GM19238 (cell line): Measurements from ENCODE around the gene VSX1.

ENCODE experiments used
- DNase-seq: peaks from one replicate; pipeline ENCODE4 v3.0.0; 2011; ENCODE audit warnings: low spot score; ENCODE audit not compliant: insufficient read length

VSX1 gene

DNA sequence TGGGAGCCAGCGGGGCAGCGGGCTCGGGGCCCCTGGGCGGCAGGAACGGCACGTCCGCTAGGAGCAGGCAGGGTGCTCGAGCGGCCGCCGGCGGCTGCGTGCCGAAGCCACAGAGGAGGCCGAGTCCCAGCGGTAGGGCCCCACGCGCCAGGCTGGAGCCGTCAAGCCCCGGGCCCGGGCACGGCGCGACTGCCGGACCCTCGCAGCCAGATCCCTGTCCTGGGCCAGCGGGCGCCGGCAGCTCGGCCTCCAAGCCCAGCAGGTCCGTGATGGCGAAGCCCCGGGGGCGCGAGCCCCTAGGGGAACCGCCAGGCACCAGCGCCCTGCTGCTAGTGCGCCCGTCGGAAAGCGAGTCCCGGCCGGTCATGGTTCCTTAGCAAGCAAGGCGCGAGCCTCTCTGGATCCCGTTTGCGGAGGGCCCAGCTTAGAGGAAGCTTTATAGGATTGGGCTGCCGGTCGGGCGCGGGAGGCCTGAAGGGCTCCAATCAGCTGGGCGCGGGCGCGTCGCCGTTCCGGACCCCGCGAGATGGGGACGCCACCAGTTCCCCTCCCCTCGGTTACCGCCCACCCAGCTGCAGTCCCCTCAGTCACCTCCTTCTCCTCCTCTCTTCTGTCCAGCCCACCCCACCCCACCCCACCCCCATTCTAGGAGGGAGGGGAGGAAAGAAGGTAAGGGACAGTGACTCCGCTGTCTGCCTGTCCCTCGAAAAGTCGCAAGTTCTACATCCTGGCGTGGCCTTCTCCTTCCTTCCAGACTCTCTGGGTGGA is at the start of gene VSX1:
VSX1 (minus strand) TSS at position 412 of the 768 bp plus-strand sequence; CDS start at position 367, 45 bp downstream.
- DNase-seq, result no peak

DNA sequence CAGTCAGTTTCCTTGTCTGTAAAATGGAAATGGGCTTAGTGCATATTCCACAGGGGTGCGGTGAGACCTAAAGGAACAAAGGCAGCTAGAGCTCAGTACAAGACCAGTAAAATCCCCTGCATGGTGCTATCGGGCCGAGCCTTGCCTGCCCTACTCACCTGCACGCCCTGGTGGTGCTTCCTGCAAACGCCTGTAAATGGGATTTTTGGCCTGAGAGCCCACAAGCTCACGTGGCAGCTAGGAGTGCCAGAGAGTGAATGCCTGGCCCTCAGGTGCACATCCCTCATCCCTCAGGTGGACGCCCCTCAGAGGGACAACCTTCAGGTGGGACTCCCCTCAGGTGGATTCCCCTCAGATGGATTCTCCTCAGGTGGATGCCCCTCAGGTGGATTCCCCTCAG is 48.0 kb upstream of the VSX1 start:
- no peak for DNase-seq

DNA sequence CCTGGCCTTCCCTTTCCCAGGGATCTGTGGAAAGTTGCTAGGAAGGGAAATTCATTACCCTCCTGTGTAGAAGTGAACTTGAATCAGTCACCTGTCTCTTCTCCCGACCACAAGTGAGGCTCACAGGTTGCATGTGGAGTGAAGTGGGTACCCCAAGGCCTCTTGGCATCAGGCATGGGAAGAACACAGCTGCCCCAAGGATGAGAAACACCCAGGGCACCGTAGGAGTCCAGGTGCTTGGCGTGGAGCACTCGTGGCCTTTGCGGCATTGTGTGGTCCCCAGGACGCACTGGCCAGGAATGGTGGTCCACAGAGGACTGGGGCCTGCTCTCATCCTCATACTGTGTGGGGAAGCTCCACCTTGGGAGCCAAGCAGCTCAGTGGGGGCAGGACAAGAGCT is 47.5 kb upstream of the VSX1 start:
- DNase-seq, result no peak

DNA sequence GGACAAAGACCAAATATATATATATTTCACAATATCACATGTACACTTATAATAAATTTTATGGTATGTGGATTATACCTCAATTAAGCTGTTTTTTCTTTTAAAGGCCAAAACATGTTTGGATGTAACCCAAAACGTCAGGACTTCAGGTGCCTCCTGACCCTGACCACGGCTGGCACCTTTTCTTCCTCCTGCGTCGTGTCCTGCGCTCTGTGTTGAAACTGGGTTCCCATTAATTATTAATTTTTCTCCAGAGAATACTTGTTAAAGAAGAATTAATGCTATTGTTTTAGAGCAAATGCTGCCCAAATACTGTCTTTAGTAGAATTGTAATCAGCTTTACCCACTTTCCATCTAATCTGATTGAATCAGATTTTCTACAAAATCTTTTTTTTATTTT is 46.7 kb upstream of the VSX1 start:
- DNase-seq, result no peak

DNA sequence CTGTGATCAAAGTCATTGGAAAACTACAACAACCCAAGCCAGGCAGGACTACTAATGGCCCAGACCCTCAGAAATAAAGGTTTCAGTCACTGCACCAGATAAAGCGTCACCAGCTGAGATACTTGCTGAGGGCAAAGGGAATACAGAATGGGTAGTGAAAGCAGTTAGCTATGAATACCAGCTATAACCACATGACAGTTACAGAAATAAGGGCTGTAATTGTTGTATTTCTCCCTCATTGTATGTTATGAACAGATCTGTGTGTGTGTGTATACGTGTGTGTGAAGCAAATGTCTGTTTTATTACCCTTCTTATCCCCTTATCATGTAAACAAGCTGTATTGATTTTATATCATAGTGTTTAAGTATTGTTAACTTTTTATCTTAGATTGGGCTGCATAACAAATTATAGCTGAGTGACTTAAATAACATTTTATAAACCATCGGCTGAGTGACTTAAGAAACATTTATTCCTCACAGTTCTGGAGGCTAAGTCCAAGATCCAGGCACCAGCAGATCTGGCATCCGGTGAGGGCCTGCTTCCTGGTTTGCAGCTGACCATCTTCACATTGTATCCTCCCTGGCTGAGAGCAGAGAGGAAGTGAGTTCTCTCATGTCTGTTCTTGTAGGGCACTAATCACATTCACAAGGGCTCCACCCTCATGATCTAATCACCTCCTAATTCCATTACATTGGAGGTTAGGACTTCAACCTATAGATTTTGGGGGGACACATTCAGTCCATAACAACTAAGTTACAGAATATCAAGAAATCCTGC is 46.0 kb upstream of the VSX1 start:
- DNase-seq, result no peak

DNA sequence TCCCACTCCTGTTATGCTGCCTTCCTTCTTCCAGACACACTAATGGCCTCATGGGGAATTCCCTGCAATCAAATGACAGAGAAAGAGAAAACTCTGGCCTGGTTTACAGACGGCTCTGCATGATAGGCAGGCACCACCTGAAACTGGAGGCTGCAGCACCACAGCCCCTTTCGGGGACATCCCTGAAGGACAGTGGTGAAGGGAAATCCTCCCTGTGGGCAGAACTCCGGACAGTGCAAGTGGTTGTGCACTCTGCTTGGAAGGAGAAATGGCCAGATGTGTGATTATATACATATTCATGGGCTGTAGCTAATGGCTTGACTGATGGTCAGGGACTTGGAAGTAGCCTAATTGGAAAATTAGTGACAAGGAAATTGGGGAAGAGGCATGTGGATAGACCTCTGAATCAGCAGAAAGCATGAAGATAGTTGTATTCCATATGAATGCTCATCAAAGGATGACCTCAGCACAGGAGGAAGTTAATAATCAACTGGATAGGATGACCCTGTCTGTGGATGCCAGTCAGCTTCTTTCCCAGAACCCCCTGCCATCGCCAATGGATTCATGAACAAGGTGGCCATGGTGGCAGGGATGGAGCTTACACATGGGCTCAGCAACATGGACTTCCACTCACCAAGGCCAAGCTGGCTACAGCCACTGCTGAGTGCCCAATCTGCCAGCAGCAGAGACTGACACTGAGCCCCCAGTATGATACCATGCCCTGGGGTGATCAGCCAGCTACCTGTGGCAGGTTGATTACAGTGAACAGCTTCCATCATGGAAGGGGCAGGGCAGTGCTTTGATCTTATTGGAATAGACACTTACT is 44.5 kb upstream of the VSX1 start:
- DNase-seq, result no peak

DNA sequence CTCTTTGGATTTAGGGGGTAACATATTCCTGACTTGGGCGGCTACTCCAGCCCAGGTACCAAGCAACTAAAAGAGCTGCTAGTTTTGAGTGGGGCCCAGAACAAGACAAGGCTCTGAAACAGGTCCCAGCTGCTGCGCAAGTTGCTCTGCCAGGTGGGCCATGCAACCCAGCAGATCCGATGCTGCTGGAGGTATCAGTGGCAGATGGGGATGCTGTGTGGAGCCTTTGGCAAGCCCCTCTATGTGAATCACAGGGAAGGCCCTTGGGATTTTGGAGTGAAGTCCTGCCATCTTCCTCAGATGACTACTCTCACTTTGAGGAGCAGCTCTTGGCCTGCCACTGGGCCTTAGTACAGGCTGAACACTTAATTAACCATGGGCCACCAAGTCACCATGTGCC is 43.7 kb upstream of the VSX1 start:
- no peak for DNase-seq

DNA sequence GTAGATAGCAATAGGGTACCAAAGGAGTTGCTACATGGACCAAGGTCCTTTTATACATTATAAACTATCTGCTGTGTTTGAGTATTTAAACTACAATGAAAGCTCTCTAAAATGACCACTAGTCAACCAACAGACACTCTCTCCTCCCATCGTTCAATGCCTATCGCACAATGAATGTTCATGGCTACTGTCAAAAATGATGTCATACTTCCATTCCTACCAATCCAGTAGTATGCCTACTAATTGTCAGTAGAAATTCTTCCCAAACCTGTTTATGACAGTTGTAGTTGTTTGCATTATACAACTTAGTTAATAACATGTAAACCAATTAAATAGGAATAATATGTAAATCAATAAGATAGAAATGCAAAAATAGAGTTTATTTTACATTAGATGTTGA is 39.0 kb upstream of the VSX1 start:
- no peak for DNase-seq

DNA sequence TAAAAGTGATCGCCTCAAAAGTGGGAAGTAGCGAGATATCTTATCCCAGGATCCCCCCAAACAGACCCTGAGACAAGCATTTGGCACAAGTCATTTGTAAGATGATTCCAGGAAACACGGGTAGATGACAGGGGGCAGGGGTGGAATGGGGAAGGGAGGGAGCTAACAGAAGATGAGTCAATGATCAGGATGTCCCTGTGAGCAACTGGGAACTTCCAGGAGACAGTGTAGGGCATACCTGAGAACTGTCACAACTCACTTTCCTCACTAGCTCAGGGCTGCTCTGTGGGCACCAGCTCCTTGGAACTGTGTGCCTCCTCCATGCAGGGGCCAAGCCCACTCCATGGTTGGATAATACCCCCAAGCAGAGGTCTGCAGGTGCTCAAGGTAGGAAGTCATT is 38.5 kb upstream of the VSX1 start:
- no peak for DNase-seq

DNA sequence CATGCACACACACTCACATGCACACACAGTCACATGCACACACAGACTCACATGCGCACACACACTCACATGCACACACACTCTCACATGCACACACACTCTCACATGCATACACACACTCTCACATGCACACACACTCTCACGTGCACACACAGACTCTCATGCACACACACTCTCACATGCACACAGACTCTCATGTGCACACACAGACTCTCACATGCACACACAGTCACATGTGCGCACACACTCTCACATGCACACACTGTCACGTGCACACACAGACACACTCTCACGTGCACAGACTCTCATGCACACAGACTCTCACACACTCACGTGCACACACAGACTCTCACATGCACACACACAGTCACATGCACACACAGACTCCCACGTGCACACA is 36.6 kb upstream of the VSX1 start:
- DNase-seq, result no peak

DNA sequence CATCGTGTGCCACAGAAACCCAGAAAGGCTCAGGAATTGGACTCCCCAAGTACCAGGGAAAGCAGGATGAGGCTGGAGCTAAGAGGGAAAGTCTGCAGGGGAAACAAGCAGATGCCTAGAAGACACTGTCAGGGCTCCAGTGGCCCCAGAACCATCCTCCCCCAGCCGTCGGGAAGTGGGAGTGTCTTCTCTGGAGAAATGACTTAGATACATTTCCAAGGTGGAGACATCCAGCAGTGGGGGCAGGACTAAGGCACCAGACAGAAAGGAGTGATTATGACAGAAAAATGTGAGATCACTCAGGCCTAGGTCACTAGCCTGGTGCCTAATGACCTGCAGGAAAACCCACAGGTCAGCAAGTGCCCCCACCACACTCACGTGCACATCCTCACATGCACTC is 36.0 kb upstream of the VSX1 start:
- DNase-seq, result no peak

DNA sequence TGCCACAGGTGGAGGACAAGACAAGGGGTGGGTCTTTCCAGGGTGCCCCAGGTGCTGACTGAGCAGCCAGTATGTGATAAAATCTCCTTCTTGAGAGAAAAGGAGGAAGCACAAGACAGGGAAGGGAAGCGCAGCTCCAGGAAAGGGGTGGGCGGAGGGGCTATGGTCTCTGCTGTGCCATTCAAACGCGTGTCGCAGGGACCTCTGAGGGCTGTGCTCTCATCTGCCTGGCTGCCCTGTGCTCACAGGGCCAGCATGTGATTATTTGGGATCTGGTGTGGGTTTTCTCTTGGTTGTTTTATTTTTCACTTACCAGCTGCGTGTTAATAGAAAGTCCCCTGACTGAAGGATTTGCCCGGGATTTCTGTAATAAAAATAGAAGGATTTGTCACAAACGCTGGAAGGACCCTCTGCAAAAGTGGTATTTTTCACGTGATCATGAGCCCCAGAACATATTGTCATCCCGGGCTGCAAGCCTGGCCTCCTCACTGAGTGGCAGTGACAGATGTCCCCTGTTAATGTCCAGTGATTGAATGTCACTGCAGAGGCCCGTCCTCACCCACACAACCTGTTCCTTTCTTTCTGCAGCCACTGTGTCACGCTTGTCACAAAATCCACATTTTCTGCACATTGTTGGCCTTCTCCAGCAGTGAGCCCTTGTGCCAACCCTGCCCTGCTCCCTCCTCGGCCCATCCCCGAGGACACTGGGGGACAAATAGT is 35.0 kb upstream of the VSX1 start:
- DNase-seq, result no peak

DNA sequence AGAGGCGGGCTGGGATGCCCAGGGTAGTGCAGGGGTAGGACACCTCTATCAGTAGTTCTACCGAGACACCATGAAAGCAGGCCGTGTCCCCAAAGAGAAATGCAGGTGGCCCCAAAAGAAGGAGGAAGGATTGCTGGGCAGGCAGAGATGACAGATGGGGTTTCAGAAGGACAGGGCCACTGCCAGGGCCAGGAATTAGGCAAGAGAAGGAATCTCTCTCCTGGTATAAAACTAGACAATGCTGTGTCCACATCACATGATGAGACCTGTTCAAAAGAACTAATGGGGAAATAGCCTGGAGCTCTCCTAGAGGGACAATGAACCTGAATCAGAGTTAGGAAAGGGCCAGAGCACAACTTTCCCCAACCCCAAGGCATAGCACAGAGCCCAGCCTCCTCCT is 21.6 kb upstream of the VSX1 start:
- no peak for DNase-seq

DNA sequence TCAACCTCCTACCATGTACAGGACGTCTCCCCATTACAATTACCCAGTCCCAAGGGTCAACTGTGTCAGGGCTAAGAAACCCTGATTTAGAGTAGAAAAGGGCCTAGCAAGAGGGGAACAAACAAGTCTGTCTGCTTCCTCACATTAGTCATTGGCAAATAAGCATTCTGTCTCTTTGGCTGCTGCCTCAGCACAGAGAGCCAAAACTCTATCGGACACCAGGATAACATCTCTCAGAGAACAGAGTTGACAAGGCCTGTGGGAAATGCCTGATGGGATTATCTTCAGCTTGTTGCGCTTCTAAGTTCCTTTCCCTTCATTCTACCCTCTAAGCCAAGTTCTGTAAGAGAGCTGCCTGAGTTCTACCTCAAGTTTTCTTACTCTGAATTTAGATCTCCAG is 19.0 kb upstream of the VSX1 start:
- no peak for DNase-seq

DNA sequence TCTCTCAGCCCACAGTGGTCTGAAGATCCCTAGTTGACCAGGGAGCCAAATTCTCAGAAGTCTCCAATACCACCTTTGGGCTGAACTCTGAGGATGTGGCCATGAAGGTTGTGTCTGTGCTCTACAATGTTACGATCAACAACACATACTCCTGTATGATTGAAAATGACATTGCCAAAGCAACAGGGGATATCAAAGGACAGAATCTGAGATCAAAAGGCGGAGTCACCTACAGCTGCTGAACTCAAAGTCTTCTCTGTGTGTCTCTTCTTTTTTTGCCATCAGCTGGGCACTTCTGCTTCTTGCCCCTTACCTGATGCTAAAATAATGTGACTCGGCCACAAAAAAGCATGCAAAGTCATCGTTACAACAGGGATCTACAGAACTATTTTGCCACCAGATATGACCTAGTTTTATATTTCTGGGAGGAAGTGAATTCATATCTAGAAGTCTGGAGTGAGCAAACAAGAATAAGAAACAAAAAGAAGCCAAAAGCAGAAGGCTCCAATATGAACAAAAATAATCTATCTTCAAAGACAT is 17.7 kb upstream of the VSX1 start:
- DNase-seq, result no peak

DNA sequence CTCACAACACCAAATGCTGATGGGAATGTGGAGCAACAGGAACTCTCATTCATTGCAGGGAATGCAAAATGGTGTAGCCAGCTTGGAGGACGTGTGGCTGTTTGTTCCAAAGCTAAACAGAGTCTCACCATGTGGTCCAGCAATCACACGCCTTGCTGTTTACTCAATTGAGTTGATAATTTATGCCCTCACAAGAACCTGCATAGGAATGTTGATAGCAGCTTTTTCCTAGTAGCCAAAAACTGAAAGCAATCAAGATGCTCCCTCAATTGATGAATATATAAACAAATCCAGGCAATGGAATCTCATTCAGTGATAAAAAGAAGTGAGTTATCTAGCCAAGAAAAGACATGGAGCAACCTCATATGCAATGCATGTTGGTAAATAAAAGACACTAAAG is 15.6 kb upstream of the VSX1 start:
- DNase-seq, result no peak

DNA sequence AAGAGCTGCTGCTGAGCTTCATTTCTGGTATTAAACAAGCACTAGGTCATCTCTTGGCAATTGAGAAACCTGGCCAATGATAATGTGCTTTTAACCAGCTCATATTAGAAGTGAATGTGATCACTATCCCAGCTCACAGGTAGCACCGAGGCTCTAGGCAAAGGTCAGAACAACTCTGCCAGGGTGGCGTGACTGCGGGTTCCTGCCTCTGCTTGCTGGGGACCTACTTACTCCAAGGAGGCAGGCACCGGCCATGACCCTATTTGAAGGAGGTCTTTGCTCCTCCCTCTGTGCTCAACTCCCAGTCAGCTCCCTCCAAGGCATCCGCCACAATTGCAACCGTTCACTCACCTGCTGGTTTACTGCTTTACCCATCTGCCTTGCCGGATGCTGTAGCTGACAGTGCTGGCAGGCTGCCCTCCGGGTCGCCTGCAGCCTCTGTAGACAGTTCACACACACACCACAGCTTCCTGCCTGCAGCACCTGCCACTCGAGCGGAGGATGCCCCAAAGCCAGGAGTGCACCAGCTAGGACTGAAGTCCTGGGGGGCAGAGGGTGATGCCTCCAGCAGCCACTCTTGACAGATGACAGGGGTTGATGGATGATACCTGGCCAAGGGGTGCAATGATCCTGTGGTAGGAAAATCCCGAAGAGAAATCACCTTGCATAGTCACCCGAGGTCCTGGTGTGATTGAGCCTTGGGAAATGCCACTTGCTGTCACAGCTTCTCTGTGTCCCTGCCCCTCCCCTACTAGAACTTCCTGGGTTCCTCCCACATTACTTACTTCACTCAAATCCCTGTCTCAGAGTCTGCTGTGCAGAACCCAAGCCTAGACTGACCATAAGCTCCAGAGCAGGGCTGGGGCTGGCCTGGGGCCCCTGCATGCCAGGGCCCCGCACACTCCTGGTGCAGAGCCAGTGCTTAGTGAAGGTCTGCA is 8.8 kb upstream of the VSX1 start:
- no peak for DNase-seq

DNA sequence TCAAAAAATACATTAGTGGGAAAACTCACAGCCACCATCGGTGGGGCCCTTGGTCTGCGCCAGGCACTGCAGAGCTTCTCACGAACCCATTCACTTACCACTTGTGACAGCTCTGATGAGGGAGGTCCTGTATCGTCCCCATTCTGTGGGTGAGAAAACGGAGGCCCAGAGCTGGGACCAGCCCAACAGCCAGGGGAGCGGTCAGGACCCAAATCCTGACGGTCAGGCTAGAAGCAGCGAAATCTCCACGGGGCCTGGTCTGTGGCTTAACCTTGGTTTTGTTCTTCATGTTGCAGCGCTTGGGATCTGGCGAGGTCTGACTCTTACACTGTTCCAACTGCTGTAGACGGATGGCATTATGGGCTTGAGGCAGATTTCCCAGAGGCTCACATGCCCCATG is 7.7 kb upstream of the VSX1 start:
- no peak for DNase-seq

DNA sequence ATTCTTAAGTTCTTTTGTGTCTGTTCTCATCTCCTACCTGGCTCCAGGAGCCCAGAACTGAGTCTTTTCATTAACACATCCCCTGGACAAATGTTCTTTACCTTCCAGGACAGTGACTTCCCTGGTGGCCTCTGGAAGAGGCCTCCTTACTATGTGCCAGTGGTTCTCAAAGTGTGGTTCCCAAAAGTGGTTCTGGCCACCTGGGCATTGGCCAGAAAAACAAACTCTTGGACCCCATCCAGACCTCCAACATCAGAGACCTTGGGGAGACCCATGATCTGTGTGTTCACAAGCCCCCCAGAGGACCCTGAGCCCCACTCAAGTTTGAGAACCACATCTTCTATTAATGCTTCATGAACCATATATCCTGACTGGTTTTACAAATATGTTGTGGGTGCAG is 7.2 kb upstream of the VSX1 start:
- no peak for DNase-seq

DNA sequence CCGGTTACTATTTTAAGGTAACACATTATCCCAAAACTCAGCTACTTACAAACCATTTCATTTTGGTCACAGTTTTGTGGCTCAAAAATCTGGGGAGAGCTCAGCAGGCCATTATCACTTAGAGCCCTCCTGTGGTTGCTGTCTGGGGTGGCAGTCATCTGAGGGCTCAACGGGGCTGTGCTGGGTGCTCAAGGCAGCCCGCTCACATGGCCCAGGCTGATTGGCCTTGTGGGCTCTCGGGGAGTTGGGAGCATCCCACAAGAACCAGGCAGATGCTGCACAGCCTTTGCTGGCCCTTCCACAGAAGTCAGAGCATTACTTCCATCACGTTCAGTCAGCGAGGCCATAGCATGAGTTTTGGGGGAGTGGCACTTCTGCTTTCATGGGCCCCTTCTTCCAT is 6.3 kb upstream of the VSX1 start:
- DNase-seq, result no peak
